ENCODE measurements around the gene RALGDS.

DNA sequence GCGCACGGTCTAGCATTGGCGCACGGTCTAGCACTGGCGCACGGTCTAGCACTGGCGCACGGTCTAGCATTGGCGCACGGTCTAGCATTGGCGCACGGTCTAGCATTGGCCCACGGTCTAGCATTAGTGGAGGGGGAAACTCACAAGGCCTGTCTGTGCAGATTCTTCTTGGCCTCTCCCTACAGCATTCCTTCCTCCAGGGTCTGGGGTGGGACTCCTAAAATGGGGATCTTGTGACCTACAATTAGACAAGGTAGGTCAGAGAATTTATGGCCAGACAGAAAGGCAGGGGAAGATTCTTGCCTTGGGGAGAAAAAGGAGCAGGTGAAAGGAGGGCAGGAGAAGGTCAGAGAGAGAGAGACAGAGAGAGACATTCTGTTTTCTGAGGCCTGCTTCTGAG lies 48.1 kb upstream of the RALGDS start:
- TF ChIP-seq SPI1 (IDR thresholded peaks at IDR 0.05; ENCODE audit: borderline replicate concordance, low read depth), result no peak
- TF ChIP-seq, protein P1, sequence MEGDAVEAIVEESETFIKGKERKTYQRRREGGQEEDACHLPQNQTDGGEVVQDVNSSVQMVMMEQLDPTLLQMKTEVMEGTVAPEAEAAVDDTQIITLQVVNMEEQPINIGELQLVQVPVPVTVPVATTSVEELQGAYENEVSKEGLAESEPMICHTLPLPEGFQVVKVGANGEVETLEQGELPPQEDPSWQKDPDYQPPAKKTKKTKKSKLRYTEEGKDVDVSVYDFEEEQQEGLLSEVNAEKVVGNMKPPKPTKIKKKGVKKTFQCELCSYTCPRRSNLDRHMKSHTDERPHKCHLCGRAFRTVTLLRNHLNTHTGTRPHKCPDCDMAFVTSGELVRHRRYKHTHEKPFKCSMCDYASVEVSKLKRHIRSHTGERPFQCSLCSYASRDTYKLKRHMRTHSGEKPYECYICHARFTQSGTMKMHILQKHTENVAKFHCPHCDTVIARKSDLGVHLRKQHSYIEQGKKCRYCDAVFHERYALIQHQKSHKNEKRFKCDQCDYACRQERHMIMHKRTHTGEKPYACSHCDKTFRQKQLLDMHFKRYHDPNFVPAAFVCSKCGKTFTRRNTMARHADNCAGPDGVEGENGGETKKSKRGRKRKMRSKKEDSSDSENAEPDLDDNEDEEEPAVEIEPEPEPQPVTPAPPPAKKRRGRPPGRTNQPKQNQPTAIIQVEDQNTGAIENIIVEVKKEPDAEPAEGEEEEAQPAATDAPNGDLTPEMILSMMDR (IDR thresholded peaks at IDR 0.05; ENCODE audit: insufficient read depth, low read length), result no peak
- TF ChIP-seq, protein P2, sequence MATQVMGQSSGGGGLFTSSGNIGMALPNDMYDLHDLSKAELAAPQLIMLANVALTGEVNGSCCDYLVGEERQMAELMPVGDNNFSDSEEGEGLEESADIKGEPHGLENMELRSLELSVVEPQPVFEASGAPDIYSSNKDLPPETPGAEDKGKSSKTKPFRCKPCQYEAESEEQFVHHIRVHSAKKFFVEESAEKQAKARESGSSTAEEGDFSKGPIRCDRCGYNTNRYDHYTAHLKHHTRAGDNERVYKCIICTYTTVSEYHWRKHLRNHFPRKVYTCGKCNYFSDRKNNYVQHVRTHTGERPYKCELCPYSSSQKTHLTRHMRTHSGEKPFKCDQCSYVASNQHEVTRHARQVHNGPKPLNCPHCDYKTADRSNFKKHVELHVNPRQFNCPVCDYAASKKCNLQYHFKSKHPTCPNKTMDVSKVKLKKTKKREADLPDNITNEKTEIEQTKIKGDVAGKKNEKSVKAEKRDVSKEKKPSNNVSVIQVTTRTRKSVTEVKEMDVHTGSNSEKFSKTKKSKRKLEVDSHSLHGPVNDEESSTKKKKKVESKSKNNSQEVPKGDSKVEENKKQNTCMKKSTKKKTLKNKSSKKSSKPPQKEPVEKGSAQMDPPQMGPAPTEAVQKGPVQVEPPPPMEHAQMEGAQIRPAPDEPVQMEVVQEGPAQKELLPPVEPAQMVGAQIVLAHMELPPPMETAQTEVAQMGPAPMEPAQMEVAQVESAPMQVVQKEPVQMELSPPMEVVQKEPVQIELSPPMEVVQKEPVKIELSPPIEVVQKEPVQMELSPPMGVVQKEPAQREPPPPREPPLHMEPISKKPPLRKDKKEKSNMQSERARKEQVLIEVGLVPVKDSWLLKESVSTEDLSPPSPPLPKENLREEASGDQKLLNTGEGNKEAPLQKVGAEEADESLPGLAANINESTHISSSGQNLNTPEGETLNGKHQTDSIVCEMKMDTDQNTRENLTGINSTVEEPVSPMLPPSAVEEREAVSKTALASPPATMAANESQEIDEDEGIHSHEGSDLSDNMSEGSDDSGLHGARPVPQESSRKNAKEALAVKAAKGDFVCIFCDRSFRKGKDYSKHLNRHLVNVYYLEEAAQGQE (IDR thresholded peaks at IDR 0.05; ENCODE audit: insufficient replicate concordance, low read depth), result no peak
- TF ChIP-seq POLR2AphosphoS5 (IDR thresholded peaks at IDR 0.05; ENCODE audit: low read depth), result no peak
- no peak for TF ChIP-seq GABPA (IDR thresholded peaks at IDR 0.05; ENCODE audit: low read depth)
